ENCODE measurements around the gene NEXN.

NEXN gene

GRCh38 chr1:77888081-77888780, at the start of gene NEXN:
Gene NEXN, plus strand, starts transcription at chr1:77888624. Its CDS starts 27,483 bp downstream, at chr1:77916107.
- H3K79me2 ChIP-seq (ENCODE audit: control insufficient read depth, insufficient read depth, low read length, unreplicated experiment) = peaks cover 35% of the 10 kb centered on the region
- H3K27me3 ChIP-seq (ENCODE audit: insufficient read depth, low read length) = no peaks in the 10 kb centered on the region
- H3K4me1 ChIP-seq (ENCODE audit: control insufficient read depth, insufficient read depth, low read length, unreplicated experiment) = peaks cover 17% of the 10 kb centered on the region
- peak within 1 kb of the TSS; percentile 90 for H3K27ac ChIP-seq (ENCODE audit: low read depth, low read length)
- H3K36me3 ChIP-seq (ENCODE audit: insufficient read depth, low read length) = peaks cover 7% of the 10 kb centered on the region
- peak within 1 kb of the TSS; percentile 87 for H3K4me3 ChIP-seq (ENCODE audit: low read depth, low read length)
- H2AFZ ChIP-seq (ENCODE audit: low read length, unreplicated experiment) = peak within 1 kb of the TSS; percentile 78

- H3K27me3 ChIP-seq (ENCODE audit: insufficient read depth, low read length) = no peaks in the 10 kb centered on the region
- peaks cover 8% of the 10 kb centered on the region for H3K36me3 ChIP-seq (ENCODE audit: insufficient read depth, low read length)
- no peak overlapping the region for H3K4me3 ChIP-seq (ENCODE audit: low read depth, low read length)
Measured at GRCh38 chr1:77841574-77841973, 46.9 kb upstream of the NEXN start.

GRCh38 chr1:77845951-77846350, 42.5 kb upstream of the NEXN start:
- no peaks in the 10 kb centered on the region for H3K79me2 ChIP-seq (ENCODE audit: control insufficient read depth, insufficient read depth, low read length, unreplicated experiment)
- H3K27me3 ChIP-seq (ENCODE audit: insufficient read depth, low read length) = no peaks in the 10 kb centered on the region
- H3K27ac ChIP-seq (ENCODE audit: low read depth, low read length) = no peak overlapping the region
- no peak overlapping the region for H3K4me3 ChIP-seq (ENCODE audit: low read depth, low read length)
- no peak overlapping the region for H2AFZ ChIP-seq (ENCODE audit: low read length, unreplicated experiment)
- H3K36me3 ChIP-seq (ENCODE audit: insufficient read depth, low read length) = peaks cover 8% of the 10 kb centered on the region
- no peaks in the 10 kb centered on the region for H3K4me1 ChIP-seq (ENCODE audit: control insufficient read depth, insufficient read depth, low read length, unreplicated experiment)

More at GRCh38 chr1:77841574-77841973, 46.9 kb upstream of the NEXN start:
- H2AFZ ChIP-seq (ENCODE audit: low read length, unreplicated experiment) = no peak overlapping the region
- no peaks in the 10 kb centered on the region for H3K4me1 ChIP-seq (ENCODE audit: control insufficient read depth, insufficient read depth, low read length, unreplicated experiment)
- no peak overlapping the region for H3K27ac ChIP-seq (ENCODE audit: low read depth, low read length)
- no peaks in the 10 kb centered on the region for H3K79me2 ChIP-seq (ENCODE audit: control insufficient read depth, insufficient read depth, low read length, unreplicated experiment)

- H3K36me3 ChIP-seq (ENCODE audit: insufficient read depth, low read length) = peaks cover 8% of the 10 kb centered on the region
- no peak overlapping the region for H2AFZ ChIP-seq (ENCODE audit: low read length, unreplicated experiment)
- no peak overlapping the region for H3K4me3 ChIP-seq (ENCODE audit: low read depth, low read length)
- no peaks in the 10 kb centered on the region for H3K27me3 ChIP-seq (ENCODE audit: insufficient read depth, low read length)
- H3K79me2 ChIP-seq (ENCODE audit: control insufficient read depth, insufficient read depth, low read length, unreplicated experiment) = no peaks in the 10 kb centered on the region
- H3K4me1 ChIP-seq (ENCODE audit: control insufficient read depth, insufficient read depth, low read length, unreplicated experiment) = no peaks in the 10 kb centered on the region
- H3K27ac ChIP-seq (ENCODE audit: low read depth, low read length) = no peak overlapping the region
Measured at GRCh38 chr1:77846966-77847365, 41.5 kb upstream of the NEXN start.

- Histone ChIP-seq H3K4me1 (ENCODE audit: control insufficient read depth, insufficient read depth, low read length, unreplicated experiment) (no peaks in the 10 kb centered on the region), H3K27ac (ENCODE audit: low read depth, low read length) (no peak overlapping the region)
Measured at GRCh38 chr1:77847621-77848080, 40.8 kb upstream of the NEXN start.

GRCh38 chr1:77850082-77850481, 38.3 kb upstream of the NEXN start:
- Histone ChIP-seq H2AFZ (ENCODE audit: low read length, unreplicated experiment) (no peak overlapping the region), H3K79me2 (ENCODE audit: control insufficient read depth, insufficient read depth, low read length, unreplicated experiment) (no peaks in the 10 kb centered on the region), H3K4me1 (ENCODE audit: control insufficient read depth, insufficient read depth, low read length, unreplicated experiment) (no peaks in the 10 kb centered on the region), H3K27ac (ENCODE audit: low read depth, low read length) (no peak overlapping the region), H3K27me3 (ENCODE audit: insufficient read depth, low read length) (no peaks in the 10 kb centered on the region), H3K36me3 (ENCODE audit: insufficient read depth, low read length) (peaks cover 3% of the 10 kb centered on the region), H3K4me3 (ENCODE audit: low read depth, low read length) (no peak overlapping the region)

More at GRCh38 chr1:77847621-77848080, 40.8 kb upstream of the NEXN start:
- Histone ChIP-seq H2AFZ (ENCODE audit: low read length, unreplicated experiment) (no peak overlapping the region), H3K4me3 (ENCODE audit: low read depth, low read length) (no peak overlapping the region), H3K27me3 (ENCODE audit: insufficient read depth, low read length) (no peaks in the 10 kb centered on the region), H3K36me3 (ENCODE audit: insufficient read depth, low read length) (peaks cover 8% of the 10 kb centered on the region), H3K79me2 (ENCODE audit: control insufficient read depth, insufficient read depth, low read length, unreplicated experiment) (no peaks in the 10 kb centered on the region)

- Histone ChIP-seq H3K36me3 (ENCODE audit: insufficient read depth, low read length) (peaks cover 8% of the 10 kb centered on the region; the same call in 1 of the 2 replicates), H3K4me1 (ENCODE audit: control insufficient read depth, insufficient read depth, low read length, unreplicated experiment) (peaks cover 11% of the 10 kb centered on the region), H3K4me3 (ENCODE audit: low read depth, low read length) (no peak overlapping the region), H2AFZ (ENCODE audit: low read length, unreplicated experiment) (no peak overlapping the region), H3K79me2 (ENCODE audit: control insufficient read depth, insufficient read depth, low read length, unreplicated experiment) (no peaks in the 10 kb centered on the region), H3K27ac (ENCODE audit: low read depth, low read length) (no peak overlapping the region), H3K27me3 (ENCODE audit: insufficient read depth, low read length) (no peaks in the 10 kb centered on the region)
Measured at GRCh38 chr1:77857552-77857951, 30.9 kb upstream of the NEXN start.

GRCh38 chr1:77858725-77859124, 29.7 kb upstream of the NEXN start:
- peaks cover 11% of the 10 kb centered on the region for H3K4me1 ChIP-seq (ENCODE audit: control insufficient read depth, insufficient read depth, low read length, unreplicated experiment)
- H3K36me3 ChIP-seq (ENCODE audit: insufficient read depth, low read length) = peaks cover 8% of the 10 kb centered on the region; the same call in 1 of the 2 replicates
- H3K4me3 ChIP-seq (ENCODE audit: low read depth, low read length) = no peak overlapping the region
- no peaks in the 10 kb centered on the region for H3K79me2 ChIP-seq (ENCODE audit: control insufficient read depth, insufficient read depth, low read length, unreplicated experiment)
- H2AFZ ChIP-seq (ENCODE audit: low read length, unreplicated experiment) = no peak overlapping the region
- H3K27me3 ChIP-seq (ENCODE audit: insufficient read depth, low read length) = no peaks in the 10 kb centered on the region
- H3K27ac ChIP-seq (ENCODE audit: low read depth, low read length) = no peak overlapping the region

GRCh38 chr1:77859248-77859647, 29.2 kb upstream of the NEXN start:
- Histone ChIP-seq H3K36me3 (ENCODE audit: insufficient read depth, low read length) (peaks cover 8% of the 10 kb centered on the region; the same call in 1 of the 2 replicates), H3K27me3 (ENCODE audit: insufficient read depth, low read length) (no peaks in the 10 kb centered on the region)

GRCh38 chr1:77866296-77866695, 22.1 kb upstream of the NEXN start:
- peaks cover 10% of the 10 kb centered on the region for H3K36me3 ChIP-seq (ENCODE audit: insufficient read depth, low read length)
- no peaks in the 10 kb centered on the region for H3K79me2 ChIP-seq (ENCODE audit: control insufficient read depth, insufficient read depth, low read length, unreplicated experiment)
- H3K4me1 ChIP-seq (ENCODE audit: control insufficient read depth, insufficient read depth, low read length, unreplicated experiment) = peaks cover 6% of the 10 kb centered on the region
- no peak overlapping the region for H3K4me3 ChIP-seq (ENCODE audit: low read depth, low read length)
- H3K27me3 ChIP-seq (ENCODE audit: insufficient read depth, low read length) = no peaks in the 10 kb centered on the region
- no peak overlapping the region for H3K27ac ChIP-seq (ENCODE audit: low read depth, low read length)
- no peak overlapping the region for H2AFZ ChIP-seq (ENCODE audit: low read length, unreplicated experiment)

More at GRCh38 chr1:77859248-77859647, 29.2 kb upstream of the NEXN start:
- Histone ChIP-seq H3K79me2 (ENCODE audit: control insufficient read depth, insufficient read depth, low read length, unreplicated experiment) (no peaks in the 10 kb centered on the region), H3K27ac (ENCODE audit: low read depth, low read length) (no peak overlapping the region), H2AFZ (ENCODE audit: low read length, unreplicated experiment) (no peak overlapping the region), H3K4me1 (ENCODE audit: control insufficient read depth, insufficient read depth, low read length, unreplicated experiment) (peaks cover 11% of the 10 kb centered on the region), H3K4me3 (ENCODE audit: low read depth, low read length) (no peak overlapping the region)

GRCh38 chr1:77872645-77873044, 15.8 kb upstream of the NEXN start:
- no peak overlapping the region for H3K27ac ChIP-seq (ENCODE audit: low read depth, low read length)
- H3K79me2 ChIP-seq (ENCODE audit: control insufficient read depth, insufficient read depth, low read length, unreplicated experiment) = no peaks in the 10 kb centered on the region
- peaks cover 5% of the 10 kb centered on the region for H3K36me3 ChIP-seq (ENCODE audit: insufficient read depth, low read length)
- no peak overlapping the region for H2AFZ ChIP-seq (ENCODE audit: low read length, unreplicated experiment)
- no peak overlapping the region for H3K4me3 ChIP-seq (ENCODE audit: low read depth, low read length)
- H3K4me1 ChIP-seq (ENCODE audit: control insufficient read depth, insufficient read depth, low read length, unreplicated experiment) = peaks cover 18% of the 10 kb centered on the region
- no peaks in the 10 kb centered on the region for H3K27me3 ChIP-seq (ENCODE audit: insufficient read depth, low read length)
